Ectodermal cell (in vitro differentiated cells): ENCODE measurements around the gene FURIN.
"Not testable (repeated sequence)": the region's sequence is repeated elsewhere in the genome, so short reads cannot be mapped to it uniquely, and the experiment has no call there.

Experiments used
- H3K27ac ChIP-seq: 2 replicates; pipeline ENCODE4 v1.7.0; 2013; ENCODE audit warnings: mild to moderate bottlenecking, low read depth, low read length; ENCODE audit not compliant: insufficient read depth, poor library complexity, severe bottlenecking
- H3K27me3 ChIP-seq: 2 replicates; pipeline ENCODE4 v1.7.0; 2013; ENCODE audit warnings: mild to moderate bottlenecking, low read length; ENCODE audit not compliant: insufficient read depth, control insufficient read depth, poor library complexity, severe bottlenecking
- H3K36me3 ChIP-seq: one replicate; pipeline ENCODE4 v1.7.0; 2013; ENCODE audit warnings: low read length; ENCODE audit not compliant: control insufficient read depth, insufficient read depth
- H3K4me1 ChIP-seq: one replicate; pipeline ENCODE4 v1.7.0; 2013; ENCODE audit warnings: low read length; ENCODE audit not compliant: control insufficient read depth, insufficient read depth
- H3K4me3 ChIP-seq: 2 replicates; pipeline ENCODE4 v1.7.0; 2013; ENCODE audit warnings: low read depth, low read length, control low read depth; ENCODE audit not compliant: insufficient read depth
- H3K9me3 ChIP-seq: 2 replicates; pipeline ENCODE4 v1.7.0; 2013; ENCODE audit warnings: mild to moderate bottlenecking, low read length, moderate library complexity; ENCODE audit not compliant: control insufficient read depth
- WGBS, 2 experiments: methylation state at CpG; one replicate each; pipeline ENCODE4 v1.1.7; 2013; ENCODE audit warnings: missing lambda C conversion rate in 2 of 2; 5-methylcytosine and 5-hydroxymethylcytosine counted together

Gene FURIN

DNA sequence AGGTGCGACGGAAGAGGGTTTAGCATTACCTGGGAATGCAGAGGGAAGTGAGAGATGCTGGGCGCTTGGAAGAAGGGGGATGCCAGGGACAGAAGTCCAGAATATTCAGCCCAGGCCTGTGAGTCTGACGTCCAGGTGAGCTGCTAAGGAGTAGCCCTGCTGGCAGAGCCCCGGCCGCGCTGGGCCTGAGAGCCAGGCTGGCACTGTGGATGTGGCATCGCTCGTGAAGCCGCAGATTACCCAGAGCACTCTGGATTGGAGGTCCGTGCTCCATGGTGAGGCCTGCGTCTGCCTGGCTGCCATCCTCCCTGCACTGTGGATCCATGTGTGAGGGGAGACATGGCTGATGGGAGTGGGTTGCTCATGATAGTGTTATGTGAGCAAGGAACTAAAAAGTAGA, 49.2 kb downstream of the FURIN start:
- H3K9me3 ChIP-seq: no peaks in the 10 kb centered on the region
- WGBS, 2 experiments: 95% methylated on average over 12 of the region's 12 CpGs
- peaks cover 4% of the 10 kb centered on the region for H3K36me3 ChIP-seq
- no peaks in the 10 kb centered on the region for H3K27me3 ChIP-seq
- no peaks in the 10 kb centered on the region for H3K4me1 ChIP-seq
- H3K27ac ChIP-seq: no peak overlapping the region
- H3K4me3 ChIP-seq: no peak overlapping the region

GRCh38 chr15:90918034-90918788, 49.8 kb downstream of the FURIN start:
- H3K9me3 ChIP-seq: no peaks in the 10 kb centered on the region
- H3K36me3 ChIP-seq: peaks cover 4% of the 10 kb centered on the region
- H3K4me1 ChIP-seq: no peaks in the 10 kb centered on the region
- no peak overlapping the region for H3K4me3 ChIP-seq
- WGBS, 2 experiments: 96 to 97% methylated on average over 23 of the region's 23 CpGs
- H3K27me3 ChIP-seq: no peaks in the 10 kb centered on the region
- no peak overlapping the region for H3K27ac ChIP-seq

DNA sequence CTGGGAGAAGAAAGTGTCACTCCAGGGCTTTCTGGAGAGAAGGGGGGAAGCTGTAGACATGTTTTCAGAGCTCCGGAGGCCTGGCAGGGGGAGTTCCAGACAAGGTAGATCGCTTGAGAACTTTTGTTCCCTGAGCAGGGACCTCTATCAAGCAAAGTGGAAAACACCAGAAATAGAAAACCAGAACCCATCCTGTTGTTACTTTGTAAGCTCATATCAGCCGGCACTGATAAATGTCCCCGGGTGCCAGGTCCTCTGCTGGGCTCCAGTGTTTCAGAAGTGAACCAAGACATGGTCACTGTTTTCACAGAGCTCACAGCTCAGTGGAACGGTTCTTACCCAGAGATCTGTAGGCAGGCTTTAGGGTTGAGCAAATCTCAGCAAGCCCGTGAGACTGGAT, 50.4 kb downstream of the FURIN start:
- H3K36me3 ChIP-seq: peaks cover 4% of the 10 kb centered on the region
- no peaks in the 10 kb centered on the region for H3K9me3 ChIP-seq
- 90 to 96% methylated on average over 6 of the region's 6 CpGs for WGBS, 2 experiments
- no peaks in the 10 kb centered on the region for H3K27me3 ChIP-seq
- H3K4me1 ChIP-seq: no peaks in the 10 kb centered on the region
- H3K4me3 ChIP-seq: no peak overlapping the region
- H3K27ac ChIP-seq: no peak overlapping the region

DNA sequence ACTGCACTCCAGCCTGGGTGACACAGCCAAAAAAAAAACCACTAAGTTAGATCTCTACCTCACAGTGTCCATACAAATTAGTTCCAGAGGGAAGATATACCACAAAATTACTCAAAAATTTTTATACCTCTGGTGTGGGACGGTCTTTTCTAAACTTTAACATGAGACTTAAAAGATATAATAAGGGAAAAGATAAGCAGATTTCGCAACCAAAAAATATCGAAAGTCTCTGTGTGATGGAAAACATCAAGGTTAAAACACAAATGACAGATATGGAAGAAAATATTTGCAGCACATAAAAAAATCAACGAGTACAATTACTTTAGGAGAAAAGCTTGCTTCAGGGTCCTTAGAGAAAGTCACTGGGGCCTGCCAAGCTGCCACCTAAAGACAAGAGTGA, 53.5 kb downstream of the FURIN start:
- H3K9me3 ChIP-seq: no peaks in the 10 kb centered on the region
- H3K4me1 ChIP-seq: no peaks in the 10 kb centered on the region
- 97 to 99% methylated on average over 3 of the region's 4 CpGs for WGBS, 2 experiments
- H3K36me3 ChIP-seq: peaks cover 4% of the 10 kb centered on the region
- H3K4me3 ChIP-seq: no peak overlapping the region
- no peak overlapping the region for H3K27ac ChIP-seq
- no peaks in the 10 kb centered on the region for H3K27me3 ChIP-seq

DNA sequence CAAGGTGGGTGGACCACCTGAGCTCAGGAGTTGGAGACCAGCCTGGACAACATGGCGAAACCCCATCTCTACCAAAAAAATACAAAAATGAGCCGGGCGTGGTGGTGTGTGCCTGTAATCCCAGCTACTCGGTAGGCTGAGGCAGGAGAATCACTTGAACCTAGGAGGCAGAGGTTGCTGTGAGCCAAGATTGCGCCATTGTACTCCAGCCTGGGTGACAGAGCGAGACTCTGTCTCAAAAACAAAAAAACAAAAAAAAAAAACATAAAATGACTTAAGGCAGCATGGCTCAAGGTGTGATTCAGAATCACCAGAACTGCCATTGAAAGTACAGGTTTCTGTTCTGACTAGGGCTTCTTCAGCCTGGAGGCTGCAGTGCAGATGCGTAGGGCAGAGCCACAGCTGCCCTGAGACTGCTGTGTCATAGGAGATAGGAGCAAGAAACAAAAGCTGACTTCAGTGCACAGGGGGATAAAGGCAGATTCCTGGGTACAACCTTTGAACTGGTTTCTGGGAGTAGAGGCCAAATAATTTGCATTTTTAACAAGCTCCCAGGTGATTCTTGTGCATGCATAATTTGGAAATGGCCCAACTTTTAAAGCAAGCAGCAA, 54.4 kb downstream of the FURIN start:
- H3K4me3 ChIP-seq, H3K9me3 ChIP-seq: not testable (repeated sequence)
- 95 to 96% methylated on average over 7 of the region's 7 CpGs for WGBS, 2 experiments

DNA sequence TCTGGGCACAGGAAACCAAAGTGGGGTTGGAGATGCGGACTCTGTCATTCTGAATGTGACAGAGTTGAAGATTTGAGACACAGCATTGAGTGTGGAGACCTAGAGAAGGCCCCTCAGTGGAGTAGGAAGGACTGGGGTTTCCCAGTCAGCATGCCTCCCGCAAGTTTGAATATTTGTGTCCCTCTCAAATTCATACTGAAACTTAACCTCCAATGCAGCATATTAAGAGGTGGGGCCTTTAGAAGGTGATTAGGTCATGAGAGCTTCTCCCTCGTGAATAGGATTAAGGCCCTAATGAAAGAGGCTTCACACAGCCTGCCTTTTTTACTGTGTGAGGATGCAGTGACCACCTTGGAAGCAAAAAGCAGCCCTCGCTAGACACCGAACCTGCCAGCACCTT, 56.0 kb downstream of the FURIN start:
- Histone ChIP-seq H3K27me3 (no peaks in the 10 kb centered on the region), H3K9me3 (no peaks in the 10 kb centered on the region), H3K4me1 (no peaks in the 10 kb centered on the region), H3K36me3 (peaks cover 4% of the 10 kb centered on the region), H3K27ac (no peak overlapping the region), H3K4me3 (no peak overlapping the region)
- 84 to 85% methylated on average over 4 to 5 of the region's 5 CpGs for WGBS, 2 experiments

More for the DNA sequence above, 54.4 kb downstream of the FURIN start:
- not testable (repeated sequence) for H3K4me1 ChIP-seq, H3K27me3 ChIP-seq, H3K36me3 ChIP-seq, H3K27ac ChIP-seq

GRCh38 chr15:90926766-90927165, 58.4 kb downstream of the FURIN start:
- H3K4me1 ChIP-seq, H3K9me3 ChIP-seq, H3K27ac ChIP-seq, H3K36me3 ChIP-seq, H3K4me3 ChIP-seq, H3K27me3 ChIP-seq: not testable (repeated sequence)
- 94 to 96% methylated on average over 10 of the region's 10 CpGs for WGBS, 2 experiments

DNA sequence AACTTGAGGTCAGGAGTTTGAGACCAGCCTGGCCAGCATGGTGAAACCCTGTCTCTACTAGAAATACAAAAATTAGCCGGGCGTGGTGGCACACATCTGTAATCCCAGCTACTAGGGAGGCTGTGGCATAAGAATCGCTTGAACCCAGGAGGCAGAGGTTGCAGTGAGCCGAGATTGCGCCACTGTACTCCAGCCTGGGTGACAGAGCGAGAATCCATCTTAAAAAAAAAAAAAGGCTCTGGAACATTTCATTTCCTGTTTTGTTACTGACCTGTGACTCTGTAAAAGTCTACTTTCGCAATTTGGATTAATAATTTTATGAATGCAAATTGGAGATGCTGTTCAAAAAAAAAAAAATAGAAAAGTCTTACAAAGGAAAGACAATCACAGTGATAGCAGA, 59.7 kb downstream of the FURIN start:
- 94 to 95% methylated on average over 7 of the region's 7 CpGs for WGBS, 2 experiments
- not testable (repeated sequence) for H3K36me3 ChIP-seq, H3K4me1 ChIP-seq

DNA sequence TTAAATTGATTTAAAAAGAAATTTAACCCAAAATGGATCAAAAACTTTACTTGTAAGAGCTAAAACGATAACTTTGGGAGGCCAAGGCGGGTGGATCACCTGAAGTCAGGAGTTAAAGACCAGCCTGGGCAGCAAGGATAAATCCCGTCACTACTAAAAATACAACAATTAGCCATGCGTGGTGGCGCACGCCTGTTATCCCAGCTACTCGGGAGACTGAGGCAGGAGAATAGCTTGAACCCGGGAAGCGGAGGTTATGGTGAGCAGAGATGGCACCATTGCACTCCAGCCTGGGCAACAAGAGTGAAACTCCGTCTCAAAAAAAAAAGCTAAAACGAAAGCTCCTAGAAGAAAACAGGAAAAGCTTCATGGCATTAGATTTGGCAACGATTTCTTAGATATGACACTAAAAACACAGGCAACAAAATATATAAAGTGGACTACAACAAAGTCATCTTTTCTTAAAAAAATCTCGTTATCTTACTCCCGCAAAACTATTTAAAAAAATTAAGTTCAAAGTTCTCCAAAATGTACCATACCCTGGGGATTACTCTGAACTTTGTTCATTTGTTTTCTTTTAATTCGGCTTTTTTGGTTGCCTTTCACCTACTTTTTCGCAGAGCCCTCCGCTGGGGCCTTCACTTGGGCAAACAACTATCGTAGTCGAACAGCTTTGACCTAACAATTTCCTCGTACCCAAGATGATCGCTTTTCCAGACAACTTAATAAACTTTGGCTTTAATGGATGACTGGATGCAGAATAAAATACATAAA, 61.0 kb downstream of the FURIN start:
- H3K4me3 ChIP-seq: no peak overlapping the region

More for the DNA sequence above, 59.7 kb downstream of the FURIN start:
- not testable (repeated sequence) for H3K27me3 ChIP-seq, H3K4me3 ChIP-seq, H3K9me3 ChIP-seq, H3K27ac ChIP-seq

DNA sequence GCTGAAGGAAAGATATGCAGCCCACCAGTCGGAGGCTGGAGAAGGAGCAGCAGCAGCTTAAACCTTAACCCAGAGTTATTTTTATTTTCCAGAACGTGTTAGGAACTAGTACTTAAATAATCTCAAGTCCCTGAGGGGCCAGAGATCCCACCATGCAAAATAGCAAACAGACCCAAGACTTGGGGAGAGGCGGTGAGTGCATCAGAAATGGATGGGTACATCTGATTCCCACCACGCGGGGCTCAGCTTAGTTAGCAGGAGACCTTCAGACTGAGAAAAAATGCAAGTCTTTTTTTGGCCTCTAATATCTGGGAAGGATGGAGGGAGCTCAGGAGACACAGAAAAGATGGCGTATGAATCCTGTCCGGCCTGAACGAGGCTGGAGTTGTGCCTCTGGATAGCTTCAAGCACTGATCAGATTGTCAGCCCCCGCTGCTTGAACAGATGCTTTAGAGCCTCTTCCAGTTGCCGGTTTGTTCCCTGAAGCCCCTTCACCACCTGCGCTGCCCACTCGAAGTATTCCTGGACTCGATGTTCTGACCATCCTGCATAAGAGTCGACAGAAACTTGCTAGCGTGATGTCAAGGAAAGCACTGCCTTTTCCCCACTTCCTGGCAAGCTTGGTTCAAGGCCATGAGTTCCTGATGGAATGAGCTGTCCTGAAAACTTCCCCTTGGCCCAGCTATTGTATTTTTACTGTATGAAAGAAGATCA, 62.6 kb downstream of the FURIN start:
- H3K9me3 ChIP-seq: no peaks in the 10 kb centered on the region
- H3K4me3 ChIP-seq: no peak overlapping the region
- H3K4me1 ChIP-seq: peaks cover 4% of the 10 kb centered on the region
- H3K27me3 ChIP-seq: peaks cover 16% of the 10 kb centered on the region
- 94 to 96% methylated on average over 15 of the region's 15 CpGs for WGBS, 2 experiments
- H3K36me3 ChIP-seq: no peaks in the 10 kb centered on the region
- H3K27ac ChIP-seq: no peak overlapping the region

More for the DNA sequence above, 61.0 kb downstream of the FURIN start:
- H3K27me3 ChIP-seq: peaks cover 16% of the 10 kb centered on the region
- H3K27ac ChIP-seq: no peak overlapping the region
- H3K36me3 ChIP-seq: no peaks in the 10 kb centered on the region
- H3K4me1 ChIP-seq: no peaks in the 10 kb centered on the region
- WGBS, 2 experiments: 95% methylated on average over 20 to 21 of the region's 21 CpGs
- no peaks in the 10 kb centered on the region for H3K9me3 ChIP-seq
